ENCODE results near the gene DTNB.

- TF ChIP-seq CTCF (IDR thresholded peaks at IDR 0.05) (no peak), POLR2AphosphoS5 (IDR thresholded peaks at IDR 0.05; ENCODE audit: insufficient read depth in 1 of 2, low read depth in 1 of 2) (no peak), POLR2A (IDR thresholded peaks at IDR 0.05) (no peak)
Measured at GRCh38 chr2:25330273-25330672, 343.1 kb downstream of the DTNB start.

Data from vagina (tissue), 2 donors.